GM18951 (cell line): ENCODE measurements around the gene FES.

ENCODE experiments used
- POLR2A ChIP-seq: IDR thresholded peaks from 4 replicates; pipeline ENCODE4 v1.6.1; 2011; ENCODE audit warnings: mild to moderate bottlenecking; ENCODE audit not compliant: insufficient read length, insufficient read depth; ENCODE audit errors: extremely low read depth
- in situ Hi-C: fragments of 300-500 bp; cut with MboI; formaldehyde crosslinking; loops from one replicate; pipeline ENCODE4 v1.12.0; 2022; ENCODE audit warnings: low sequenced_read_pairs, mixed read lengths, inconsistent platforms; ENCODE audit not compliant: unreplicated experiment

The FES gene

DNA sequence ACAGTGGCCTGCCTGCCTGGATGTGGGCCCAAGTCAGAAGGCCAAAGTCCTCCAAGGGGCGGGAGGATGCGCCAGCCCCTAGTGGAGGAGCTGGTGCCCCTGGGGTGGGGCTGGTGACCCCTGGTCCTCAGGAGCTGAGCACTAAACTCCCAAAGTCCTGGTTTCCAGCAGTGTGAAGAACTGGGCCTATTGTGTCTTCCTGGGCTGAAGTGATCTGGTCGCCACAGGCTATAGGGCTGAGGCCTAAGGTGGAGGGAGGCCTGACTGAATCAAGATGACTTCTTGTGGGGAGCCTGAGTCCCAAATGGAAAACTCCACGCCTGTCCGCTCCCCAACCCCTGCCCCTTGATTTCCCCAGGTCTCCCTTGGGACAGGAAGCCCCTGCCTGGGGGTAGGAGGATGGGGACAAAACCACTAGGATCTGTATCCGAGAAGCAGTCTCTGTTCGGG is 753 bp upstream of the FES start:
- in situ Hi-C loops = loop anchor here (10.0 kb wide), 2 partner anchors 239 to 559 kb away; no protein-coding TSS in a partner anchor
- TF ChIP-seq POLR2A = no peak

DNA sequence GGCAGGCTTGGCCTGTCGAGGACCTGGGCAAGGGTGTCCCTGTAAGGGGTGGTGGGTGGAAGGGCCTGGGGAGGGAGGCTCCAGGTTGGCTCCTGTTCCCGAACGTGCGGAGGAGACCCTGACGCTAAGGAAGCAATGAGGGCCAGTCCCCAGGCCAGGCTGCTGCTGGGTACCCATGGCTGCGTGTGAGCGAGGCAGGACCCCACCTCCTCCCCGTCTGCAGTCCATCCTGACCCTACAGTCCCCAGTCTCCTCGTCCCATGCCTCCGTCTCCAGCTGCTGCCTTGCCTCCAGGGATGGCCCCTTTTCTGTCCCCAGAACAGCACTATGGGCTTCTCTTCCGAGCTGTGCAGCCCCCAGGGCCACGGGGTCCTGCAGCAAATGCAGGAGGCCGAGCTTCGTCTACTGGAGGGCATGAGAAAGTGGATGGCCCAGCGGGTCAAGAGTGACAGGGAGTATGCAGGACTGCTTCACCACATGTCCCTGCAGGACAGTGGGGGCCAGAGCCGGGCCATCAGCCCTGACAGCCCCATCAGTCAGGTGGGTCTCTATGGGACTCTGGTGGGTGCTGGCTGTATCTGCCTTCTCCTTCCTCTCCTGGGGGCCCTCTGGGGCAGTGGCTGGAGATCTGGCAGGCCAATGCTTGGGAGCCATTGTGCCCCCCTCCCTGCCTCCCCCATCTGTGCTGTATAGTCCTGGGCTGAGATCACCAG is 571 bp downstream of the FES start:
- in situ Hi-C loops = loop anchor here (10.0 kb wide), 2 partner anchors 240 to 560 kb away; no protein-coding TSS in a partner anchor
- no peak for TF ChIP-seq POLR2A

DNA sequence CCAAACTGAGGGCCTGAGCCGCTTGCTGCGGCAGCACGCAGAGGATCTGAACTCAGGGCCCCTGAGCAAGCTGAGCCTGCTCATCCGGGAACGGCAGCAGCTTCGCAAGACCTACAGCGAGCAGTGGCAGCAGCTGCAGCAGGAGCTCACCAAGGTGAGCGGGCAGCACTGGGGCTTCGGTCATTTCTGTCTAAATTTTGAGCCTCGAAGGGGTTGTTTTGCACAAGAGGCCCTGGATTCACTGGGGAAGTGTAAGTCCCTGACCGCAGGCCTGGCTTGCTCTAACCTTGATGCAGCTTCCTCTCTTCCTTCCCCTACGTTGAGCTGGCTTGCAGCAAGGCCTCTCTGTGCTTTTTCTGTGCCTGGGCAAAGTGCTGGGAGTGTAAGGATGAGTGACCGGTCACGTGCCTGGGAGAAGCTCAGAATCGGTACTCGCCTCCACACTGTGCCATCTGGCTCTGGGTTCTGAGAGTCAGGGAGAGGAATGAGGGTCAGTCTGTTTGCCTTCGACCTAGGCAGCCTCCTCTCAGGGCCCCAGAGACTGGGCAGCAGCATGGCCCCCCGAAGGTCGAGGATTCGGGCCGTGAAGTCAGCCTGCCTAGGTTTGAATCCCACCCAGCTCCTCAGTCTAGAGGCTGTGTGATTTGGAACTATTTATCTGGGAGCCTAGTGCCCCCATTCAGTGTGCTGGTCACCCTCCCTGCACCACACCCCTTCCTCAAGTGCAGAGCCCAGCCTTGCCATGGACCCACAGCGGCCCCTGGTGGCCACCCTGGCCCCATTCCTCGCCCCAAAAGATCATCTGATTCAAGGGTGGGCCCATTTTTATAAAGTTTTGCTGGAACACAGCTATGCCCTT is 1.4 kb downstream of the FES start:
- in situ Hi-C loops = loop anchor here (10.0 kb wide), 2 partner anchors 241 to 561 kb away; no protein-coding TSS in a partner anchor
- no peak for TF ChIP-seq POLR2A

DNA sequence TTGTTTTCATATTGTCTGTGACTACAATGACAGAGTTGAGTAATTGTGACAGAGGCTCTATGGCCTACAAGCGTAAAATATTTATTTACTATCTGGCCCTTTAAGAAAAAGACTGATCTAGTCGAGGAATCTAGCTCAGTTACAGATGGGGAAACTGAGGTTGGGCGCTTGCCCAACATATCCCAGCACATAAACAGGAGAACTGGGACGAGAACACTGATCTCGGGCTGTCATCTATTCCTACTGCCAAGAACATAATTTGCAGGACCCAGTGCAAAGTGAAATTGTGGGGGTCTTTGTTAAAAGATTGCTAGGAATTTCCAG is 1.9 kb downstream of the FES start:
- in situ Hi-C loops = loop anchor here (10.0 kb wide), 2 partner anchors 241 to 561 kb away; no protein-coding TSS in a partner anchor
- TF ChIP-seq POLR2A = no peak

DNA sequence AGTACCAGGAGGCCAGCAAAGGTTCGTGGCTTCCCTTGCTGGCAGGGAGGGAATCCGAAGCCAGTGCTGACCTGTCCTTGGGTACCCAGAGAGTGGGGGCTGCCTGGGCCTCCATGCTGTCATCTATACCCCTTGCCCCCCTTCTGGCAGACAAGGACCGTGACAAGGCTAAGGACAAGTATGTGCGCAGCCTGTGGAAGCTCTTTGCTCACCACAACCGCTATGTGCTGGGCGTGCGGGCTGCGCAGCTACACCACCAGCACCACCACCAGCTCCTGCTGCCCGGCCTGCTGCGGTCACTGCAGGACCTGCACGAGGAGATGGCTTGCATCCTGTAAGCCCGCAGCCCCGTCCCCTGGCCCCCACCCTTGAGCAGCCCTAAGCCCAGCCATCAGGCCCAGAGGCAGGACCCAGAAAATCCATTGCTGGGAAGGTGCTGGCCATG is 2.8 kb downstream of the FES start:
- in situ Hi-C loops = loop anchor here (10.0 kb wide), 2 partner anchors 242 to 562 kb away; no protein-coding TSS in a partner anchor
- no peak for TF ChIP-seq POLR2A

GRCh38 chr15:90889313-90889730 is 5.0 kb downstream of the FES start:
- no peak for TF ChIP-seq POLR2A
- in situ Hi-C loops = loop anchor here (10.0 kb wide), 2 partner anchors 245 to 565 kb away; no protein-coding TSS in a partner anchor

- TF ChIP-seq POLR2A = no peak
- in situ Hi-C loops = loop anchor here (10.0 kb wide), 2 partner anchors 245 to 565 kb away; no protein-coding TSS in a partner anchor
Observed at GRCh38 chr15:90889736-90890456, 5.6 kb downstream of the FES start.

GRCh38 chr15:90890839-90891238 is 6.5 kb downstream of the FES start:
- in situ Hi-C loops = no loop called here
- TF ChIP-seq POLR2A = no peak

DNA sequence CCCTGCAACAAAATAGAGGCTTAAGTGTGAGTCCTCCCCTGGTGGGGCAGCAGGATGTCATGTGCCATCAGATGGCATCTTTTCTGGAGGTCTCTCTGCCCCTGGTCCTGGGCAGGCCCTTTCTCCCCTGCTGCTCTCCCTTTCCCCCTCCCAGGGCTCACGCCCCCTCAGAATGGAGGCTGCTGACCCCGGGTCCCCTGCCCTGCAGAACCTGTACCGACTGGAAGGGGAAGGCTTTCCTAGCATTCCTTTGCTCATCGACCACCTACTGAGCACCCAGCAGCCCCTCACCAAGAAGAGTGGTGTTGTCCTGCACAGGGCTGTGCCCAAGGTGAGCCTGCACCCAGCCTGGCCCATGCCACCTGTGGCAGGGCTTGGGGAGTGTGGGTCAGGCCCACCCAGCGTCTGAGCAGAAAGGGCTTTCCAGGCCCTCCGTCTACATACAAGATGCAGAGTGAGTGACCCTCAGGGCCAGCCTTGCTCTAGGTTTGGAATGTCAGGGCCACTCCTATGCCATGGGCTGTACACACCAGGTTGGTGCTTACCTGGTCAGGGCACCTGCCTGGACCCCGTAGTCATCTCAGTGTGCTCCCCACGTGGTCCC is 7.1 kb downstream of the FES start:
- in situ Hi-C loops = no loop called here
- no peak for TF ChIP-seq POLR2A

- in situ Hi-C loops = no loop called here
- no peak for TF ChIP-seq POLR2A
Observed at GRCh38 chr15:90892023-90892422, 7.7 kb downstream of the FES start.

DNA sequence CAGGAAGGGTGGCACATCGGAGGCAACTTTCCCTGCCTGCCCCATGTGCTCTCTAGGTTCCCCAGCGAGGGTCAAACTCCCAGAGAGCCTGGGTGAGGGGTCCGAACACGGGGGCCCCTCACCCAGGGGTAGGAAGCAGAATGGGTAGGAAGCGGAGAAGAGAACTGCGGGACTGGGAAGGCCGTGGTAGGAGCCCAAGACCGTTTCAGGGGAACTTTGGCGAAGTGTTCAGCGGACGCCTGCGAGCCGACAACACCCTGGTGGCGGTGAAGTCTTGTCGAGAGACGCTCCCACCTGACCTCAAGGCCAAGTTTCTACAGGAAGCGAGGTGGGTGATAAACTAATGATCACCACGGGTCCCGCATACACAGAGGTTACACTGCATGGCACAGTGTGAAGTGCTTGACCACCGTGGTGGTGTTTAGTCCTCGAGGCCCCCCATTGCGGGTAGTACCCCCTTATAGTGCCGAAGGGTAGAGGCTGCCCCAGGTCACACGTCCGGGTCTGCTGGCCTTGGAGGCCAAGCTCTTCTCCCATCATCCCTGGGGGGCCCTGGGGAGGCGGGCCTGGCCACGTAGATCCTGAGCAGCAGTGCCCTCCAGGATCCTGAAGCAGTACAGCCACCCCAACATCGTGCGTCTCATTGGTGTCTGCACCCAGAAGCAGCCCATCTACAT is 8.3 kb downstream of the FES start:
- in situ Hi-C loops = no loop called here
- TF ChIP-seq POLR2A = no peak
